Parathyroid adenoma (tissue), 2 donors: ENCODE measurements around the gene GNAI2.

Experiments
- H2AFZ ChIP-seq: fragments of 300-600 bp; sonication (generic); one replicate; pipeline ENCODE4 v1.7.0; 2017; ENCODE audit warnings: antibody characterized with exemption, mild to moderate bottlenecking
- H3K27ac ChIP-seq: fragments of 300-600 bp; sonication (generic); one replicate; pipeline ENCODE4 v1.7.0; 2017
- H3K27me3 ChIP-seq: fragments of 300-600 bp; sonication (generic); one replicate; pipeline ENCODE4 v1.7.0; 2017; ENCODE audit warnings: low read length; ENCODE audit not compliant: control insufficient read depth, insufficient read depth
- H3K36me3 ChIP-seq: fragments of 300-600 bp; sonication (generic); one replicate; pipeline ENCODE4 v1.7.0; 2017; ENCODE audit warnings: low read length; ENCODE audit not compliant: control insufficient read depth, insufficient read depth
- H3K4me1 ChIP-seq: fragments of 300-600 bp; sonication (generic); one replicate; pipeline ENCODE4 v1.7.0; 2017; ENCODE audit warnings: control low read depth
- H3K4me2 ChIP-seq: fragments of 300-600 bp; sonication (generic); one replicate; pipeline ENCODE4 v1.7.0; 2017; ENCODE audit warnings: low read length
- H3K4me3 ChIP-seq: fragments of 300-600 bp; sonication (generic); one replicate; pipeline ENCODE4 v1.7.0; 2017; ENCODE audit warnings: low read depth, low read length
- H3K79me2 ChIP-seq: fragments of 300-600 bp; sonication (generic); one replicate; pipeline ENCODE4 v1.7.0; 2017; ENCODE audit warnings: control low read depth
- H3K9ac ChIP-seq: fragments of 300-600 bp; sonication (generic); one replicate; pipeline ENCODE4 v1.7.0; 2017; ENCODE audit warnings: mild to moderate bottlenecking
- H3K9me3 ChIP-seq: fragments of 300-600 bp; sonication (generic); one replicate; pipeline ENCODE4 v1.7.0; 2017; ENCODE audit warnings: low read length; ENCODE audit not compliant: control insufficient read depth
- TF ChIP-seq, protein P1 (sequence below): fragments of 300-600 bp; sonication (generic); IDR thresholded peaks from one replicate; pipeline ENCODE4 v1.7.0; 2017; ENCODE audit warnings: antibody characterized with exemption, mild to moderate bottlenecking
- donor health status: primary hyperparathyroidism.

The GNAI2 gene

DNA sequence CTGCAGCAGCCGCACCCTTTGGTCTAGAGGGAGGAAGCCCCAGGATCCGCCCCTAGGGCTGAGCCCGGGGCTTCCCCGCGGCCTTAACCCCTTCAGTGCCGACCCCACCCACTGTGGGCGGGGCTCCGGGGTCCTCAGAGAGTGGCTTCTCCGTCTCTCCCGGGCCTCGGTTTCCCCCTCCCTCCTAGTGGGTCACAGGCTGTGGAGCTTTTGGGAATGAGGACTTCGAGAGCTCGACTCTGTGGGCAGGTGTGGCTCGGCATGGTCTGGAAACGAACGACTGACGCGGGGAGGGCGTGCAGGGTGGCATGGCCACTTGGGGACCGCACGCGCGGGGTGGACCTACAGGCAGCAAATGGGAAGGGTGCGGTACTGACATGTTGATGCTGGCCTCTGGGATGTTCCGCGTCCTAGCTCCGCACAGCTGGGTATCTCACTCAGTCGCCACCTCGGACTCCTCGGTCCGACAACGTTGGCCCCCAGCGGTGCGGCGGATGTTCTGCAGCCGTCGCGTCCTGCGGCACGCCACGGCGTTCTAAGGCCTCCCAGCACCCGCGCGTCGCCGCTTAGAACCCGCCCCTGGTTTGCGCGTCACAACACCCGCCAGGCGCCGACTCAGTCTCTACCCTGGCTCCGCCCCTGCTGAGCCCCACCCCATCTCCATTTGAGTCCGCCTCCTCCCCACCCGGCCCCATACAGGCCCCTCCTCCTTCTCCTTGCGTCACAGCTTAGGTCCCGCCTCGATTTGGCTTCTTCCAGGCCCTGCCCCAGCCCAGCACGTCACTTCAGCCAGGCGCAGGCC lies 63.0 kb downstream of the GNAI2 start, which contains the start of the genes HYAL3 and NAA80:
HYAL3 (minus strand) TSS at position 570 of the 802 bp plus-strand sequence. CDS start 3,803 bp downstream, outside the sequence.
NAA80 (minus strand) TSS at position 570 of the 802 bp plus-strand sequence. CDS start 1,942 bp downstream, outside the sequence.
- H3K9ac ChIP-seq: no peak within 1 kb of the TSS
- TF ChIP-seq, protein P1, sequence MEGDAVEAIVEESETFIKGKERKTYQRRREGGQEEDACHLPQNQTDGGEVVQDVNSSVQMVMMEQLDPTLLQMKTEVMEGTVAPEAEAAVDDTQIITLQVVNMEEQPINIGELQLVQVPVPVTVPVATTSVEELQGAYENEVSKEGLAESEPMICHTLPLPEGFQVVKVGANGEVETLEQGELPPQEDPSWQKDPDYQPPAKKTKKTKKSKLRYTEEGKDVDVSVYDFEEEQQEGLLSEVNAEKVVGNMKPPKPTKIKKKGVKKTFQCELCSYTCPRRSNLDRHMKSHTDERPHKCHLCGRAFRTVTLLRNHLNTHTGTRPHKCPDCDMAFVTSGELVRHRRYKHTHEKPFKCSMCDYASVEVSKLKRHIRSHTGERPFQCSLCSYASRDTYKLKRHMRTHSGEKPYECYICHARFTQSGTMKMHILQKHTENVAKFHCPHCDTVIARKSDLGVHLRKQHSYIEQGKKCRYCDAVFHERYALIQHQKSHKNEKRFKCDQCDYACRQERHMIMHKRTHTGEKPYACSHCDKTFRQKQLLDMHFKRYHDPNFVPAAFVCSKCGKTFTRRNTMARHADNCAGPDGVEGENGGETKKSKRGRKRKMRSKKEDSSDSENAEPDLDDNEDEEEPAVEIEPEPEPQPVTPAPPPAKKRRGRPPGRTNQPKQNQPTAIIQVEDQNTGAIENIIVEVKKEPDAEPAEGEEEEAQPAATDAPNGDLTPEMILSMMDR: peak; percentile 36
- H3K4me1 ChIP-seq: peaks cover 17% of the 10 kb centered on the region
- peak within 1 kb of the TSS; percentile 89 for H2AFZ ChIP-seq
- H3K79me2 ChIP-seq: peaks cover 2% of the 10 kb centered on the region
- H3K9me3 ChIP-seq: no peaks in the 10 kb centered on the region
- H3K4me2 ChIP-seq: peak within 1 kb of the TSS; percentile 93
- peak within 1 kb of the TSS; percentile 82 for H3K27ac ChIP-seq
- no peaks in the 10 kb centered on the region for H3K27me3 ChIP-seq
- H3K4me3 ChIP-seq: peak within 1 kb of the TSS; percentile 69
- no peaks in the 10 kb centered on the region for H3K36me3 ChIP-seq

DNA sequence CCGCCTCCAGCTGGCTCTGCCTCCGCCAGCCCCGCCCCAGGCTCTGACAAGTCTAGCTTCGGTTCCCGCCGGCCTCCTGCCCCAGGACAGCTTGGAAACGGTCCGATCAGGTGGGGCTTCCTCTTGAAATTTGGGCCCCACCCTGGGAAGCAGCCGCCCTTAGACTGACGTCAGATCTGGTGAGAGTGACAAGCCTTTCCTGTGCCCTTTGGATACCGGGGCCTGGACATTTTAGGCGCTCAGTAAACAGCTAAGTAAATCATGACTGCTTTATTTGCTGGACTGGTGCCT lies 63.6 kb downstream of the GNAI2 start:
- peak overlapping the region; percentile 82 for H3K27ac ChIP-seq
- peak overlapping the region; percentile 69 for H3K4me3 ChIP-seq
- TF ChIP-seq, protein P1: no peak
- H3K4me1 ChIP-seq: peaks cover 17% of the 10 kb centered on the region
- H2AFZ ChIP-seq: peak overlapping the region; percentile 89
- H3K27me3 ChIP-seq: no peaks in the 10 kb centered on the region
- no peaks in the 10 kb centered on the region for H3K36me3 ChIP-seq
- H3K9ac ChIP-seq: no peak overlapping the region
- H3K4me2 ChIP-seq: peak overlapping the region; percentile 64
- no peaks in the 10 kb centered on the region for H3K9me3 ChIP-seq
- H3K79me2 ChIP-seq: peaks cover 2% of the 10 kb centered on the region

DNA sequence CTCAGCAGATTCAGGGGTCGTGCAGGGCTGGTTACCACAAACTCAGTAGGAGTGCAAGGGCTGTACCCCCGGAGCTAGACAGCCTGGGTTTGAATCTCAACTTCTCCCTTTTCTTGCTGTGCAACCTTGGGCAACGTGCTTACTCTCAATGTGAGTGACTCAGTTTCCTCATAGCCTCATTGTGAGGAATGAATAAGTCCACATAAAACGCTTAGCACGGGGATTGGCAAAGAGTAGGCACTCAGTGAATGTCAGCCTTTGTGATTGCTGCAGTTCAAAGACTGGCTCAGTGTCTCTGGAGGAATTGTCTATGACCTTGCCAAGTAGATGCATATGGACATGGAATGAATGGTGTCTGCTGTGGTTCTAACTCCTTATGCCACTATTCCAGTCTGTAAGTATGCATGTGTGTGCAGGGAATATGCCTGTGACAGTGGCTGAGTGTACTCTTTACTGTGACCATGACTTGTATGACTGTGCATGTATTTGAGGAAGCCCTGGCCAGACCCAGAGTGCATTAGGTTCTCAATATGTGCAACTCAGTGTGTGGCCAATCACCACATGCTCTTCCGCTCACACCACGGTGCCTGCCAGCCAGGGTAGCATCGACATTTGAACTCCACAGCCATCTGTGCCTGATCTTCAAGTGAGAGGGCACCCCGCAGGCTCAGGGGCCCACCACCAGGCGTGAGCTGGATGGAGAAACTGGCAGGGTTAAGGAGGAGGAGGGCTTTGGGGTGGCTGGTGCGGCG lies 64.1 kb downstream of the GNAI2 start:
- peak overlapping the region; percentile 69 for H3K4me3 ChIP-seq

DNA sequence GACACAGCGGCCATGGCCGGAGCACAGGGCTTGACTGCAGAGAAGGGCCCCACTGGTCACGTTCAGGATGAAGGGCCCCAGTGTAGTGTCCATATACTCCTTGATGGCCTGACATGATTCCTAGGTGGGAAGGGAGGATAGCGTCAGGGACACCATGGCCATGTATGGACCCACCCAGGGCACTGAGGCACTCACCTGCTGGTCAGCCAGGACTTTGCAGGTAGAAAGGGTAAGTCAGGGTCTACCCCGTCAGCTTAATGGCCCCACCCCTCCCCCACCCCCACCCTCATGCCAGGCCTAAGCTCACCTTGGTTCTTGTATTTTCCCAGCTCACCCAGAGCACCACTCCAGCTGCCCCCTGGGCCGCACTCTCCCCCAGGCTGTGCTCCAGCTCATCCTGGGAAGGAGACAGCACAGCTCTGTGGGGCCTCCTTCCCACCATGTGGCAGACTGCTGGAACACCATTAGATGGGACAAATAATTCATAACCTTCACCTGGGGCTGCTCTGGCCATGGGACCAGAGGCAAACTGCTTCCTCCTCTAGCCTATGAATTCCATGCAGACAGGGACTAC lies 64.8 kb downstream of the GNAI2 start:
- peak overlapping the region; percentile 82 for H3K27ac ChIP-seq

More for the DNA sequence above, 64.1 kb downstream of the GNAI2 start:
- Histone ChIP-seq H3K9me3 (no peaks in the 10 kb centered on the region), H3K27me3 (no peaks in the 10 kb centered on the region), H3K9ac (no peak overlapping the region), H3K4me1 (peaks cover 17% of the 10 kb centered on the region), H2AFZ (peak overlapping the region; percentile 89), H3K27ac (peak overlapping the region; percentile 82), H3K79me2 (peaks cover 2% of the 10 kb centered on the region), H3K36me3 (no peaks in the 10 kb centered on the region), H3K4me2 (peak overlapping the region; percentile 64)
- TF ChIP-seq, protein P1: no peak

More for the DNA sequence above, 64.8 kb downstream of the GNAI2 start:
- Histone ChIP-seq H3K27me3 (no peaks in the 10 kb centered on the region), H3K9me3 (no peaks in the 10 kb centered on the region), H3K4me3 (no peak overlapping the region), H3K4me1 (peaks cover 17% of the 10 kb centered on the region), H3K79me2 (peaks cover 2% of the 10 kb centered on the region), H3K4me2 (no peak overlapping the region), H3K36me3 (no peaks in the 10 kb centered on the region), H3K9ac (no peak overlapping the region), H2AFZ (no peak overlapping the region)
- TF ChIP-seq, protein P1: no peak
